K562 treated with DMSO at 1 percent for 48 hours (cell line): ENCODE measurements around the gene HPS3. TPM values are rescaled to one million over a fixed set of nuclear protein-coding genes. Genes with fewer than 3 reads are reported as not detected.

ENCODE experiments used
- total RNA-seq: library from RNA; unstranded; fragments of 300-600 nt; gene quantifications from 2 replicates; pipeline ENCODE4 v1.2.3, GENCODE V29; 2022; ENCODE audit warnings: low replicate concordance; ENCODE audit errors: extremely low read depth

Gene HPS3
- total RNA-seq = not detected in 2 replicates

GRCh38 chr3:149129326-149130205 lies at the start of gene HPS3:
HPS3 (plus strand) TSS chr3:149129638; CDS start chr3:149129724, 86 bp downstream.

GRCh38 chr3:149086232-149086988 lies 43.0 kb upstream of the HPS3 start, which contains the start of gene HLTF:
HLTF (minus strand) TSS chr3:149086533; CDS start chr3:149086336, 197 bp downstream.

GRCh38 chr3:149221783-149222517 lies 92.5 kb downstream of the HPS3 start, which contains the start of gene CP:
CP (minus strand) TSS chr3:149221829; CDS start chr3:149221792, 37 bp downstream.

Other genes starting within 250 kb of the HPS3 start
- not detected in 2 replicates for gene GYG1, start 138.1 kb upstream of the HPS3 start, total RNA-seq
- gene HLTF, start 43.1 kb upstream of the HPS3 start, total RNA-seq = not detected in 2 replicates
- not detected in 2 replicates for gene CP, start 92.2 kb downstream of the HPS3 start, total RNA-seq
- gene TM4SF18, start 204.0 kb downstream of the HPS3 start, total RNA-seq = not detected in 2 replicates
- gene TM4SF1, start 248.0 kb downstream of the HPS3 start, total RNA-seq = not detected in 2 replicates